ENCODE results near the gene TMEM171. TPM values are rescaled to one million over a fixed set of nuclear protein-coding genes. Genes with fewer than 3 reads are reported as not detected.

Gene TMEM171
- total RNA-seq, 1 experiment from 2014 or later, result 2.1 TPM

GRCh38 chr5:73153513-73153912 is 33.1 kb downstream of the TMEM171 start:
- ATAC-seq (no peak), DNase-seq (ENCODE audit: low read depth, low spot score) (no peak)
- no peak for TF ChIP-seq POLR2AphosphoS5 (IDR thresholded peaks at IDR 0.05; ENCODE audit: low read depth, low read length)
- TF ChIP-seq SIN3A (IDR thresholded peaks at IDR 0.05; ENCODE audit: borderline replicate concordance, insufficient read depth, low read depth, low read length), result no peak
- TF ChIP-seq, protein P1, sequence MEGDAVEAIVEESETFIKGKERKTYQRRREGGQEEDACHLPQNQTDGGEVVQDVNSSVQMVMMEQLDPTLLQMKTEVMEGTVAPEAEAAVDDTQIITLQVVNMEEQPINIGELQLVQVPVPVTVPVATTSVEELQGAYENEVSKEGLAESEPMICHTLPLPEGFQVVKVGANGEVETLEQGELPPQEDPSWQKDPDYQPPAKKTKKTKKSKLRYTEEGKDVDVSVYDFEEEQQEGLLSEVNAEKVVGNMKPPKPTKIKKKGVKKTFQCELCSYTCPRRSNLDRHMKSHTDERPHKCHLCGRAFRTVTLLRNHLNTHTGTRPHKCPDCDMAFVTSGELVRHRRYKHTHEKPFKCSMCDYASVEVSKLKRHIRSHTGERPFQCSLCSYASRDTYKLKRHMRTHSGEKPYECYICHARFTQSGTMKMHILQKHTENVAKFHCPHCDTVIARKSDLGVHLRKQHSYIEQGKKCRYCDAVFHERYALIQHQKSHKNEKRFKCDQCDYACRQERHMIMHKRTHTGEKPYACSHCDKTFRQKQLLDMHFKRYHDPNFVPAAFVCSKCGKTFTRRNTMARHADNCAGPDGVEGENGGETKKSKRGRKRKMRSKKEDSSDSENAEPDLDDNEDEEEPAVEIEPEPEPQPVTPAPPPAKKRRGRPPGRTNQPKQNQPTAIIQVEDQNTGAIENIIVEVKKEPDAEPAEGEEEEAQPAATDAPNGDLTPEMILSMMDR (IDR thresholded peaks at IDR 0.05), result no peak
- TF ChIP-seq TCF7L2 (IDR thresholded peaks at IDR 0.05; ENCODE audit: low read depth, low read length), result no peak
- no peak for TF ChIP-seq REST (IDR thresholded peaks at IDR 0.05; ENCODE audit: insufficient read depth in 1 of 2, low read depth in 2 of 2, low read length in 1 of 2)
- intact Hi-C loops (cut with micrococcal nuclease; ENCODE audit: unreplicated experiment), result no loop called here
- no peaks in the 10 kb centered on the region for H3K4me1 ChIP-seq (ENCODE audit: control insufficient read depth, insufficient read depth, low read length)
- POLR2A ChIA-PET, result no interaction called here
- H3K27me3 ChIP-seq (ENCODE audit: control insufficient read depth, insufficient read depth, low read length), result no peaks in the 10 kb centered on the region
- CTCF ChIA-PET, result interaction anchor here (0.6 kb wide), 1 partner anchor 63 kb away, joined by 3 read pairs; no protein-coding TSS in a partner anchor
- in situ Hi-C loops (cut with HindIII; ENCODE audit: low pct_unique_long_range_greater_than_20kb, low sequenced_read_pairs), result no loop called here
- no peak overlapping the region for H3K4me3 ChIP-seq (ENCODE audit: low read depth in 2 of 2, low read length in 2 of 2)
- H3K36me3 ChIP-seq (ENCODE audit: control insufficient read depth, insufficient read depth, low read length), result no peaks in the 10 kb centered on the region
- no peak overlapping the region for H3K27ac ChIP-seq (ENCODE audit: low read length)
- no peaks in the 10 kb centered on the region for H3K9me3 ChIP-seq (ENCODE audit: control insufficient read depth, insufficient read depth, low read depth, low read length)
- no TSS peak for BruUV-seq (replicated peaks)

DNA sequence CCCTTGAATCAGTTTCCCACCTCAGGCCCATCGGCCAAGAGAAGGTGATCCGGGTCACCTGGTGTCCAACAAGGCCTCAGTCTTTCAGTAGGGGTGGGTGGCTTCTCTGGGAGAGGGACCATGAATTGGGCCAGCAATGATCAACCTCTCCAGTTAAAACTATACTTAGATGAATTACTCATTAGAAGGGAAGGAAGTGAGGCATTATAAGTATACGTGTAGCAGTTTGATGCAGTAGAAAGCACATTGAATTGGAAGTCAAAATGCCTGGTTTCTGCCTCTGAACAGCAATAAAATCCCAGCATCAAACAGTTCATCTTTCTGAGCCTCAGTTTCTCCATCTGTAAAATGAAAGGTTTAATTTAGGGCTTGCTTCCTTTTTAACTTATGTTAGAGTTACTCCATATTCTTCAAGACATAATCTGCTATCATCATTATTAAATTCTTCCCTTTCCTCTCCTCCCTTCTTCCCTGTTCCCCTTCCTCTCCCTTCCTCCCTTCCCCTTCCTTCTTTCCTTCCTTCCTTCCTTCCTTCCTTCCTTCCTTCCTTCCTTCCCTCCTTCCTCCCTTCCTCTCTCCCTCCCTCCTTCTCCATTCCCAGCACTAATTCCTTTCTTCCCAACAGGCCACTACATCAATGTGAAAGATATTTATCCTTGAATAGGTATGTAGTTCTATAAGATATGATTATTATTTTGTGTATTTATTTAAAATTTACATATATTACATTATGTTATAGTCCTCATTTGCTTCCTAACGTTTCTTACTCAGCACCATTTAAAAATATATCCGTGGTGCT is 34.0 kb downstream of the TMEM171 start:
- TF ChIP-seq REST (IDR thresholded peaks at IDR 0.05; ENCODE audit: insufficient read depth in 1 of 2, low read depth in 2 of 2, low read length in 1 of 2), result no peak
- TF ChIP-seq SIN3A (IDR thresholded peaks at IDR 0.05; ENCODE audit: borderline replicate concordance, insufficient read depth, low read depth, low read length), result no peak
- TF ChIP-seq TCF7L2 (IDR thresholded peaks at IDR 0.05; ENCODE audit: low read depth, low read length), result no peak
- no peak for TF ChIP-seq POLR2AphosphoS5 (IDR thresholded peaks at IDR 0.05; ENCODE audit: low read depth, low read length)
- TF ChIP-seq, protein P1 (IDR thresholded peaks at IDR 0.05), result no peak
- H3K27ac ChIP-seq (ENCODE audit: low read length), result no peak overlapping the region
- H3K4me3 ChIP-seq (ENCODE audit: low read depth in 2 of 2, low read length in 2 of 2), result no peak overlapping the region
- CTCF ChIA-PET, result no interaction called here
- no peak for ATAC-seq
- no peaks in the 10 kb centered on the region for H3K9me3 ChIP-seq (ENCODE audit: control insufficient read depth, insufficient read depth, low read depth, low read length)
- in situ Hi-C loops (cut with HindIII; ENCODE audit: low pct_unique_long_range_greater_than_20kb, low sequenced_read_pairs) (no loop called here), intact Hi-C loops (cut with micrococcal nuclease; ENCODE audit: unreplicated experiment) (no loop called here)
- BruUV-seq (replicated peaks), result no TSS peak
- no peak for DNase-seq (ENCODE audit: low read depth, low spot score)
- no peaks in the 10 kb centered on the region for H3K27me3 ChIP-seq (ENCODE audit: control insufficient read depth, insufficient read depth, low read length)
- no peaks in the 10 kb centered on the region for H3K4me1 ChIP-seq (ENCODE audit: control insufficient read depth, insufficient read depth, low read length)
- POLR2A ChIA-PET, result no interaction called here
- H3K36me3 ChIP-seq (ENCODE audit: control insufficient read depth, insufficient read depth, low read length), result no peaks in the 10 kb centered on the region
